Activated CD4-positive, alpha-beta T cell treated with anti-CD3 and anti-CD28 coated beads, Interleukin-2, amount 50 U/mL, for 4 hours (primary cell): ENCODE data around the gene HMX1.

Source experiments
- DNase-seq, 2 experiments: peaks; one replicate each; pipeline ENCODE4 v3.0.0-alpha.2; 2020

HMX1 gene

GRCh38 chr4:8854931-8855330 lies 16.7 kb downstream of the HMX1 start:
- DNase-seq, result no peak

GRCh38 chr4:8854016-8854415 lies 17.6 kb downstream of the HMX1 start:
- no peak for DNase-seq

GRCh38 chr4:8853249-8853648 lies 18.4 kb downstream of the HMX1 start:
- no peak for DNase-seq

GRCh38 chr4:8852118-8852704 lies 19.4 kb downstream of the HMX1 start:
- no peak for DNase-seq

- no peak for DNase-seq
These were observed 20.1 kb downstream of the HMX1 start for GRCh38 chr4:8851321-8852117.

GRCh38 chr4:8850830-8851188 lies 20.8 kb downstream of the HMX1 start:
- no peak for DNase-seq

GRCh38 chr4:8850074-8850829 lies 21.4 kb downstream of the HMX1 start:
- DNase-seq, result no peak

- DNase-seq, result no peak
These were observed 22.2 kb downstream of the HMX1 start for GRCh38 chr4:8849266-8850073.

- no peak for DNase-seq
These were observed 23.0 kb downstream of the HMX1 start for GRCh38 chr4:8848507-8849265.

- no peak for DNase-seq
These were observed 23.9 kb downstream of the HMX1 start for GRCh38 chr4:8847764-8848163.

- DNase-seq, result no peak
These were observed 24.3 kb downstream of the HMX1 start for GRCh38 chr4:8847331-8847730.

GRCh38 chr4:8846826-8847225 lies 24.8 kb downstream of the HMX1 start:
- no peak for DNase-seq

GRCh38 chr4:8846046-8846720 lies 25.5 kb downstream of the HMX1 start:
- no peak for DNase-seq

GRCh38 chr4:8844976-8845690 lies 26.5 kb downstream of the HMX1 start:
- DNase-seq, result no peak

- DNase-seq, result no peak
These were observed 28.0 kb downstream of the HMX1 start for GRCh38 chr4:8843597-8843996.

- DNase-seq, result no peak
These were observed 29.0 kb downstream of the HMX1 start for GRCh38 chr4:8842614-8843013.

GRCh38 chr4:8841678-8842268 lies 29.9 kb downstream of the HMX1 start:
- DNase-seq, result no peak

- DNase-seq, result no peak
These were observed 30.7 kb downstream of the HMX1 start for GRCh38 chr4:8840816-8841455.

- no peak for DNase-seq
These were observed 31.4 kb downstream of the HMX1 start for GRCh38 chr4:8840006-8840793.
